CD4-positive, alpha-beta T cell treated with Interleukin-6 at 100 ng/mL for 8 hours (primary cell): ENCODE data around the gene SYT1.

ENCODE experiments used
- DNase-seq: peaks from one replicate; pipeline ENCODE4 v3.0.0-alpha.2; 2020; ENCODE audit warnings: mixed read lengths, low spot score

Gene SYT1

GRCh38 chr12:79439175-79439825, 574.7 kb downstream of the SYT1 start:
- no peak for DNase-seq

GRCh38 chr12:79441534-79441933, 577.0 kb downstream of the SYT1 start:
- no peak for DNase-seq

GRCh38 chr12:79442396-79442795, 577.8 kb downstream of the SYT1 start:
- DNase-seq: no peak

GRCh38 chr12:79444089-79444488, 579.5 kb downstream of the SYT1 start:
- DNase-seq: no peak

GRCh38 chr12:79448816-79449215, 584.2 kb downstream of the SYT1 start:
- DNase-seq: no peak

GRCh38 chr12:79451365-79451764, 586.8 kb downstream of the SYT1 start:
- DNase-seq: no peak

- DNase-seq: no peak
These were observed 587.4 kb downstream of the SYT1 start for GRCh38 chr12:79451978-79452377.

GRCh38 chr12:79452906-79453305, 588.3 kb downstream of the SYT1 start:
- no peak for DNase-seq

- DNase-seq: no peak
These were observed 589.2 kb downstream of the SYT1 start for GRCh38 chr12:79453820-79454219.

GRCh38 chr12:79454338-79454843, 589.8 kb downstream of the SYT1 start:
- DNase-seq: no peak

GRCh38 chr12:79455286-79455685, 590.7 kb downstream of the SYT1 start:
- DNase-seq: no peak

- no peak for DNase-seq
These were observed 617.7 kb downstream of the SYT1 start for GRCh38 chr12:79482323-79482722.

GRCh38 chr12:79482921-79483320, 618.3 kb downstream of the SYT1 start:
- DNase-seq: no peak

- no peak for DNase-seq
These were observed 621.6 kb downstream of the SYT1 start for GRCh38 chr12:79486154-79486553.

GRCh38 chr12:79487386-79488110, 623.0 kb downstream of the SYT1 start:
- DNase-seq: no peak
